HG02588 (cell line): ENCODE results near the gene NDUFS2.

ENCODE experiments used
- ATAC-seq: cut with Tn5 transposase; IDR thresholded peaks from one replicate; pipeline ENCODE4 v1.9.1; 2021; ENCODE audit warnings: mild to moderate bottlenecking, moderate library complexity; ENCODE audit not compliant: unreplicated experiment

NDUFS2 gene

DNA sequence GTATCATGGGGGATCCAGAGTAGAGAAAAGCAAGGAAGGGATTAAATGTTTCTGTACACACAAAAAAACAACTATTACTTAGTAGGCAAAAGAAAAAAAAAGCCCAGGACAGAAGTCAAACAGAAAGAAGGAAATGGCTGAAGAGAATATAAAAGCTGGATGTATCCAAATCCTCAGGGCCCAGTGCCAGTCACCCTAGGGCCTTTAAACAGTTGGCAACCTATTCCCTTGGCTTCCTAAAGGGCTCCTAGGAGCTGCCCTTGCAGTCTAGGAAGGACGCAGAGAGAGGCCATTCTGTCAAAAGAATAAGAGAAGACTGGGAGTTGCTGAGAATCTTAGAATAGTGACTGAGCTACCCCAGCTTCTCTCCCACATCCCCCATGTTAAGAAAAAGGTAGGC is 29.8 kb upstream of the NDUFS2 start:
- no peak for ATAC-seq

GRCh38 chr1:161172776-161173376 is 29.3 kb upstream of the NDUFS2 start:
- ATAC-seq: no peak

DNA sequence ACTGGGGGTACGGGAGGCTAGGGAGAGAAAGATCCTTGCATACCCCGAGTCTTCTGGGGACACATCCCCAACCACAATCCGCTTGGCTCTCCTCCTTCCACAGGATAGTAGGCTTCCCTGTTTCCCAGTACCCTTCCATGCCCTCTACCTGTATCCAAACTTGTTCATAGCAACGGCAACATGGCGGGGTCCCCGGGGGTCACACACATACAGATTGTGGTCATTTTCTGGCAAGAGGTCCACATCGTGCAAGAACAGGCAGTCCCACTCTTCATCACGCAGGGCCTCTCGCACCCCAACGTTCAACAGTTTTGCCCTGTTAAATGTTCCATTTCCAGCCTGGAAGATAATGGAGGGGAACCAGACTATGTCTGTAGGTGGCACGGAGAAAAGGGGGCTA is 28.5 kb upstream of the NDUFS2 start:
- no peak for ATAC-seq

DNA sequence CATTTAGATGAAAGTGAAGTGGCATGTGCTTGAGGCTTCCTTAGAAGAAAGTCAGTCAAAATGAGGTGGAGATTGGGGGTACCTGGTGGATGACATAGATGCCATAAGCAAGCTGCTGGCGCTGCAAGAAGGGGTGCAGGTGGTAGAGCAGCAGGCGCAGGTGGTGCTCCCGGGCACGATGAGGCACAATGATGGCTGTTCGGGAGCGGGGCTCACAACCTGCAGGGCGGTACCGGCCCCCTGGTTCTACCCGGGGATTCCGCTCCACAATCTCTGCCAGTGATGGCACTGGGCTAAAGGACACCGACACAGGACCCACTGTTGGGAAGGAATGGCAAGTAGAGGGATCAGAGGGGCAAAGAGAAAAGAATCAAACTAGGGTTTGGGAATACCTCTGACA is 27.3 kb upstream of the NDUFS2 start:
- ATAC-seq: no peak

- ATAC-seq: no peak
Measured at GRCh38 chr1:161175771-161176453, 26.3 kb upstream of the NDUFS2 start.

DNA sequence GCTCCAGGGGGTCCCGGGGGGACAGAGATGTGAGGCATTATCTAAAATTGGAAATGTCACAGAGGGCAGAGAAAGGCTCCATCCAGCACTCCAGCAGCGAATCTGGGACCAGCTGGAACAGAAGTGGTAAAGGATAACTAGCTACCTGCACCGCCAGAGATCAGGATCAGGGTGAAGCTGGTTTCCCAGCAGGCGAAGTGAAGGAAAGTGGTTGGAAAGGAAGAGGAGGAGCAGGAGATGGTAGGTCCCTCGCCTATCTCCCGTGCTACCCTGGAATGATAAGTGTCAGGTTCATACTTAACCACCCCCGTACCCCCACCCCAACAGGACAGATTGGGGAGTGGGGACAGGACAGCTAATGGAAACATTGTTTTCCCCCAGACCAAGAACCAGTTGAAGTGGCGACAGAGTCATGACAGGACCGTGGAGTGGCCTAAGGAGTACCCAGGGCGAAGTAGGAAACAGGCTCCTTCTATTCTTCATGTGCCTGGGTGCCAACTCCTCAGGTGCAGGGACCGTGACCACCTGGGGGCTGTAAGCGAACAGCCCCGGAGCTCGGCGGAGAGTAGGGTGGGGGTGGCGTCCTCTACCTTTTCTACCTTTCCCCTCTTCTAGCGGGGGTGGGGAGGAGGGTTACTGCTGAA is 25.6 kb upstream of the NDUFS2 start:
- no peak for ATAC-seq

- peak; percentile 87 for ATAC-seq
Measured at GRCh38 chr1:161177112-161177935, 24.8 kb upstream of the NDUFS2 start, which contains the start of gene B4GALT3. TSS of gene B4GALT3 (minus strand) at chr1:161177507. CDS start at chr1:161176060, 1,447 bp downstream.

DNA sequence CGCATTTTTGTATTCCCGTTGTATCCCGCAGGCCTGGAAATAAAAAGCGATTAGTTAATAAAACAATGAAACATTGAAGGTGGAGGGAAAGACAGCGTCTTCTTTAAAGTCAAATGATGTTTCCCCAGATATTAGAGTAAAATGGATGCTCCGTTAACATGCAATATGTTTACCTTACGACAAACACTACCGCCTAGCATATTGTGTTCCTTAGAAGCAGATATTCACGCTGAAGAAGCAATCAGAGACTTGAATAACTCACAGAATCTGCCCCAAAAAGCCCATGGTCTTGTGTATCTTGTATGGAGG is 24.3 kb upstream of the NDUFS2 start:
- no peak for ATAC-seq

DNA sequence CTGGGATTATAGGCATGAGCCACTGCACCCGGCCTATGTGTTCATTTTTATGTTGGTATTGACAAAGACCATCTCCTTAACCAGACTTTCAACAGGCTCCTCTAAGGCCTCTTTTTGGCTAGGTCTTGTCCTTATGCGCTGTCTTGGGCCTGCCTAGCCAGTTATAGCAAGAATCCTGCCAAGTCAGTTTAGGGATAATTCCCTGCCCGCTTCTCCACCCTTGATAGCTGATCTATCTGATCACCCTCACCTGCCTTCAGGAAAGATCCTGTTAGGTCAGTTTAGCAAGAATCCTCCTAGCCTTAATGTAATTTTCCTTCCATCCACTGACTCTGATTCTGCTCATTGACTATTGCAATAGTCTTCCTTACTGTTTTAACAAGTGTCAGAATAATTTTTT is 22.5 kb upstream of the NDUFS2 start:
- ATAC-seq: no peak

DNA sequence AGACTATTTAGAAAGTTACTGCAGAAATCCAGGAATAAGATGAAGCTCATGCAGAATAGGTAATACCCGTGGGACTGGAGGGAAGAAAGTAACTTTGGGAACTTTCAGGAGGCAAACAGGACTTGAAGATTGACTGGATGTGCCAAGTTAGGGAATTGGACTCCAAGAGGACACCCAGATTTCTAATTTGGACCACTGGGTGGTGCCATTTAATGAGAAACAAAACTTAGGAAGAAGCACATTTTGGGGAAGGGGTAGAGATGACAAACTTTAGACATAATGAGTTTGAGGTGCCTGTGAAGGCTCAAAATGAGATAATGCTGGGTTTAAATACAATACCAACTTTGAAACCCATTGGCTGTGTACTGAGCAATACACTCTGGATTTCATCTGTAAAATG is 21.5 kb upstream of the NDUFS2 start:
- ATAC-seq: no peak

DNA sequence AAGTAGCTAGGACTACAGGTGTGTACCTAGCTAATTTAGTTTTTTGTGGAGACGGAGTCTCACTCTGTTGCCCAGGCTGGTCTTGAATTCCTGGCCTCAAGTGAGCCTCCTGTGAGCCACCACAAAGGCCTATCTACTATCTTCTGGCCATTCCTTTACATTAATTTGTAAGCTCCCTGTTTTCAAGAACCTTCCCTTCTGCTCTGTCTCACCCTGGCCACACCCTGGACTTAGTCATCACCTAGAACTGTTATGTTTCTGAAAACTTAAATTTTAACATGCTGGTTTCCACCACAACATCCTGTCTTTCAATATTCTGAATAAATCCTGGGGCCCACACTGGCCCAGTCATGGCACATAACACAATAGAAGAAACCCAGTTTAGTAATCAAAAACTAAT is 20.0 kb upstream of the NDUFS2 start:
- peak; percentile 37 for ATAC-seq

- ATAC-seq: peak; percentile 59
Measured at GRCh38 chr1:161185282-161185682, 16.9 kb upstream of the NDUFS2 start.

DNA sequence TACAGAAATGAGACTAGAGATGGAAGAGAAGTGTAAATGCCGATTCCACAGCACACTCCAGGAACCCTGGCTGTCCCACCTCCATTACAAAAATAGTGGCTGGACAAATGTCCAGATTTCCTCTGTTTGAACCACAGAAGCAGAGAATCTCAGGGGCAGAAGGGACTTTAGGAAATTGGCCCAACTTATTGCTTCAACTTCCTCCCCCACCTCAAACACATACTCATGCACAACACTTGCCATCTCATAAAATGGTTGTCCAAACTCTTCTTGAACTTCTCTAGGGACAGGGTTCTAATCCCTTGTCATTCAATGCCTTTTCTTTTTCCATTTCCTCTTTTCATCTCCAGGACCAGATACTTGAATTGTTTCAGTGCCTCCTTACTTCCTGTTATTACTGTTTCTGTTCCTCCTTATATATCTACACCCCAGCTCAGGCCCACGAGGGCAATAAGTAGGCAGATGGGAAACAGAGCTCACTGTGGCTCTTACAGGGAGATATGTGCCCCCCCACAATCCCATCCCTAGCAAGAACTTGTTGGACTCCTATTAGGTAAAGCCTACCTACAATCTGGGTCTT is 16.3 kb upstream of the NDUFS2 start:
- ATAC-seq: peak; percentile 28

GRCh38 chr1:161187311-161187710 is 14.9 kb upstream of the NDUFS2 start:
- ATAC-seq: no peak

GRCh38 chr1:161188381-161188780 is 13.8 kb upstream of the NDUFS2 start:
- ATAC-seq: no peak

DNA sequence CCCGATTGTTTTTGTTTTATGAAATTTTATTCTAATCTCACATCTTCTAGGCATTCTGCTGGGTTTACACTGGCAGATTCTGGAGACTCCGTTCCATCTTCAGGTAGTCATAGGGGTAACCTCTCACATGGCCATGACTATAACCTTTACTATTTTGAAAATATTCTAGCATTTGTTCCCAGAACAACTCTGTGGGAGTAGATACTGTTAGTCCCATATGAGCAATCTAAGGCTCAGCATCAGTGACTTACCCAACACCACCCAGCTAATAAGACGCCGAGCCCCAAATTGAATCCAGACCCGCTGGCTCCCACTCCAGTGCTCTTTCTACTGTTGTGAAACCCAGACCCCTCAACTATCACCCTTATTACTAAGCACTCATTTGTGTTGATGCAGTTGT is 13.1 kb upstream of the NDUFS2 start:
- ATAC-seq: no peak

GRCh38 chr1:161190962-161191521 is 11.1 kb upstream of the NDUFS2 start:
- ATAC-seq: no peak

GRCh38 chr1:161191971-161192370 is 10.2 kb upstream of the NDUFS2 start:
- ATAC-seq: no peak

DNA sequence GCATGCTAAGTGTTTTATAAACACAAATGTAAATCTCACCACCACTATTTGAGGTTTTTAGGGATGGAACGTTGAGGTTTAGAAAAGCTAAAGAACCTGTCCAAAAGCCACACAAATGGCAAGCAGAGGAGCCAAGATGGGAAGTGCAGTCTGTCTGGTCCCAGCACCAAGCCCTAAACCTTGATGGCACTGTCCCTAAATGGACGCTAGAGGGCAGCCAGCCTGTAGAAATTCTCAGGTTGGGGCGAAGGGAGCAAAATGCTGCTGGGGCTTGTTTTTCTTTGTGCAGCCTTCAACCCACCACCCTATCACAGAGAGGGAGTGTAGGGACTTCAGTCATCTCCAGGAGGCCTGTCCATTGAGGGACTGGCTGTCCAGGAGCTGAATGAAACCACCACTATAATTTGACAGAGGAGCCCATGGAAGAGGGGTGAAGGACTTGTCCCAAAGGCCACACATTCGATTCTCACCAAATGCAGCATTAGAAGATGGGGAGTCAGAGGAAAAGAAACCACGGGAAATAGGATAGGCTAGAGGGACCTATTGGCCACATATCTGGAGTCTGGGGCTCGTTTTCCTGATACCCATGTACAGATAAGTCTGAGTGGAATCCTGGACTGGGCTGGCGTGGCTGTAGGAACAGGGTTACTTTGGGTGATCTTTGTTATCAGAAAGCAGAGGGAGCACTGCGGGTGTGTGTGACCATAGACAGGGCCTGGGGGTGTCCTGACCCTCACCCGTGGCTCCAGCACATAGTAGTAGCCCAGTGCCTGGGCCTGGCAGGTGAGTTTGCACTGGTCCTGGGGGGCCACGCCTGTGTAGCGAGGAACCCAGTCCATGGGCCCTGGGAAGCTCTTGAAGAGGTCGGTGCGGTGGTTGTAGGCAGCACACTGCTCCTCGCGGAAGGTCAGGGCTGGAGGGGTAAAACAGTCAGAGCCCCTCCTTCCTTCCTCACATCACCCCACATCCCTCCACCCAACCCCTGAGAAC is 9.4 kb upstream of the NDUFS2 start:
- peak; percentile 60 for ATAC-seq
